Renal cortex interstitium (tissue), 15 donors: ENCODE measurements around the gene MT1B. TPM values are rescaled to one million over a fixed set of nuclear protein-coding genes. Genes with fewer than 3 reads are reported as not detected.

Source experiments
- DNase-seq, 11 donors: peaks; one replicate each; pipeline ENCODE4 v3.0.0-alpha.2; 2013; ENCODE audit warnings: low read depth in 9 of 11, low spot score in 4 of 11; ENCODE audit errors: extremely low read depth in 1 of 11
- long read RNA-seq, 16 experiments: transcript quantifications; one replicate each; lab custom pipeline, GENCODE V29; 2026
- polyA plus RNA-seq, 3 donors: library from polyadenylated mRNA; unstranded; fragments of 120-200 nt; gene quantifications; one replicate each; pipeline ENCODE4 v1.2.1, GENCODE V29; 2013; ENCODE audit not compliant: insufficient read length in 3 of 3

Gene MT1B
- not detected for polyA plus RNA-seq
- long read RNA-seq, donor 1: 0 reads
- long read RNA-seq, donor 2: 0 reads
- long read RNA-seq, donor 3, partial matches to known transcripts: 0 of 1 reads
- long read RNA-seq, donor 3, other reads (novel, unspliced or antisense): 0 of 1 reads
- long read RNA-seq, donor 4: 0 reads
- long read RNA-seq, donor 5: 0 reads
- long read RNA-seq, donor 6: 0 reads
- long read RNA-seq, donor 7: 0 reads
- long read RNA-seq, donor 8: 0 reads
- long read RNA-seq, donor 9: 0 reads
- long read RNA-seq, donor 10: 0 reads
- long read RNA-seq, donor 11: 0 reads
- long read RNA-seq, donor 12: 0 reads
- long read RNA-seq, donor 13: 0 reads
- long read RNA-seq, donor 14: 0 reads
- long read RNA-seq, donor 15: 0 reads
- long read RNA-seq, donor 16: 0 reads

- no peak for DNase-seq
These were observed at the start of gene MT1B for GRCh38 chr16:56651586-56651985. TSS of gene MT1B (plus strand) at chr16:56651886. CDS start at chr16:56651954, 68 bp downstream.

GRCh38 chr16:56603589-56603988 lies 48.1 kb upstream of the MT1B start:
- DNase-seq: no peak

GRCh38 chr16:56604966-56605365 lies 46.7 kb upstream of the MT1B start:
- no peak for DNase-seq

- DNase-seq: no peak
These were observed 46.2 kb upstream of the MT1B start for GRCh38 chr16:56605475-56605874.

GRCh38 chr16:56606071-56606475 lies 45.6 kb upstream of the MT1B start:
- DNase-seq: no peak

GRCh38 chr16:56606476-56607108 lies 45.1 kb upstream of the MT1B start:
- DNase-seq: peak in 2 of 11 donors; percentile 36 to 65

- peak in 2 of 11 donors; percentile 28 to 51 for DNase-seq
These were observed 44.5 kb upstream of the MT1B start for GRCh38 chr16:56607109-56607618.

GRCh38 chr16:56607675-56608042 lies 44.0 kb upstream of the MT1B start:
- no peak for DNase-seq

GRCh38 chr16:56608043-56608875 lies 43.4 kb upstream of the MT1B start, which contains the start of gene MT2A:
TSS of gene MT2A (plus strand) at chr16:56608584. CDS start at chr16:56608656, 72 bp downstream.
- DNase-seq: peak in 8 of 11 donors; percentile 81 to 91 (median 84)

- no peak for DNase-seq
These were observed 42.7 kb upstream of the MT1B start for GRCh38 chr16:56608876-56609462.

- DNase-seq: peak in 3 of 11 donors; percentile 46 to 68 (median 65)
These were observed 42.2 kb upstream of the MT1B start for GRCh38 chr16:56609463-56609921.

GRCh38 chr16:56610017-56610608 lies 41.6 kb upstream of the MT1B start:
- DNase-seq: no peak

GRCh38 chr16:56610609-56611111 lies 41.0 kb upstream of the MT1B start:
- no peak for DNase-seq

- DNase-seq: no peak
These were observed 40.3 kb upstream of the MT1B start for GRCh38 chr16:56611281-56611833.

- no peak for DNase-seq
These were observed 38.0 kb upstream of the MT1B start for GRCh38 chr16:56613706-56614105.

GRCh38 chr16:56614549-56614991 lies 37.1 kb upstream of the MT1B start:
- no peak for DNase-seq

- no peak for DNase-seq
These were observed 36.3 kb upstream of the MT1B start for GRCh38 chr16:56615353-56615752.

GRCh38 chr16:56616608-56617211 lies 35.0 kb upstream of the MT1B start:
- no peak for DNase-seq
